ENCODE data around the gene TFDP3. TPM values are rescaled to one million over a fixed set of nuclear protein-coding genes. Genes with fewer than 3 reads are reported as not detected.

The TFDP3 gene, protein sequence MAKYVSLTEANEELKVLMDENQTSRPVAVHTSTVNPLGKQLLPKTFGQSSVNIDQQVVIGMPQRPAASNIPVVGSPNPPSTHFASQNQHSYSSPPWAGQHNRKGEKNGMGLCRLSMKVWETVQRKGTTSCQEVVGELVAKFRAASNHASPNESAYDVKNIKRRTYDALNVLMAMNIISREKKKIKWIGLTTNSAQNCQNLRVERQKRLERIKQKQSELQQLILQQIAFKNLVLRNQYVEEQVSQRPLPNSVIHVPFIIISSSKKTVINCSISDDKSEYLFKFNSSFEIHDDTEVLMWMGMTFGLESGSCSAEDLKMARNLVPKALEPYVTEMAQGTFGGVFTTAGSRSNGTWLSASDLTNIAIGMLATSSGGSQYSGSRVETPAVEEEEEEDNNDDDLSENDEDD
- total RNA-seq (2016; rRNA removed; fragmentation: Illumina TruSeq; extraction: Trizol) (not detected in 2 replicates), polyA plus RNA-seq (2011; rRNA removed) (not detected in 2 replicates), polyA minus RNA-seq (2011; rRNA and poly(A)+ RNA removed; ENCODE audit: low replicate concordance) (not detected in 2 replicates), Bru-seq, nascent RNA (not detected), BruChase-seq, experiment 1, labeled RNA remaining after a 6-hour chase (not detected), BruChase-seq, experiment 2, labeled RNA remaining after a 2-hour chase (not detected)
- total RNA-seq (2016; cell fraction: cytosol; rRNA removed; fragmentation: Illumina TruSeq; extraction: Trizol; ENCODE audit: low read depth): not detected in 2 replicates
- total RNA-seq (2016; cell fraction: insoluble cytoplasmic fraction; rRNA removed; fragmentation: Illumina TruSeq; extraction: Trizol): not detected in 2 replicates
- not detected in 2 replicates for total RNA-seq (2016; cell fraction: membrane; rRNA removed; fragmentation: Illumina TruSeq; extraction: Trizol)
- not detected in 2 replicates for total RNA-seq (2016; cell fraction: nucleus; rRNA removed; fragmentation: Illumina TruSeq; extraction: Trizol)
- polyA plus RNA-seq (2011; cell fraction: cytosol; rRNA removed): not detected in 2 replicates
- not detected in 2 replicates for polyA plus RNA-seq (2011; cell fraction: nucleus; rRNA removed)
- not detected in 2 replicates for polyA plus RNA-seq (2012)
- polyA plus RNA-seq (2016; cell fraction: cytosol; fragmentation: Illumina TruSeq; extraction: Trizol; ENCODE audit: low read depth): not detected in 2 replicates
- polyA plus RNA-seq (2016; cell fraction: insoluble cytoplasmic fraction; fragmentation: Illumina TruSeq; extraction: Trizol; ENCODE audit: low read depth): not detected in 2 replicates
- polyA plus RNA-seq (2016; cell fraction: membrane; fragmentation: Illumina TruSeq; extraction: Trizol; ENCODE audit: low read depth): not detected in 2 replicates
- polyA plus RNA-seq (2016; cell fraction: nucleus; fragmentation: Illumina TruSeq; extraction: Trizol; ENCODE audit: insufficient read depth, low read depth): not detected in 2 replicates
- not detected in 2 replicates for polyA minus RNA-seq (2011; cell fraction: cytosol; rRNA and poly(A)+ RNA removed)
- polyA minus RNA-seq (2011; cell fraction: nucleus; rRNA and poly(A)+ RNA removed): not detected in 2 replicates
- long read RNA-seq, experiment 1: 0 reads
- long read RNA-seq, experiment 2: 0 reads

DNA sequence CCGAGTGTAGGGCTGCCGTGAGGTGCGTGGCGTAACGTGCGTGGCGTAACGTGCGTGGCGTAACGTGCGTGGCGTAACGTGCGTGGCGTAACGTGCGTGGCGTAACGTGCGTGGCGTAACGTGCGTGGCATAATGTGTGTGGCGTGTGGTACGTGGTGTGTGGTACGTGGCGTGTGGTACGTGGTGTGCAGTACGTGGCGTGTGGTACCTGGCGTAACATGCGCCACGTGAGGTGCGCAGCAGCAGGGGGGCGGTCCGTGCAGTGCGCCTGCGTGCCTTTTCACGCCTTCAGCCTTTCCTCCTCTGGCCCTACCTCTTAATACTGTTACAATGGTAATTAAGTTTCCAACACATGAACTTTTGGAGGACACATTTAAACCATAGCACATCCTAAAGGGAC, at the start of gene TFDP3:
TFDP3 (minus strand) TSS at position 26 of the 400 bp plus-strand sequence. CDS start 95 bp downstream, outside the sequence.
- Histone ChIP-seq H4K20me1 (ENCODE audit: insufficient read depth, low read length) (no peaks in the 10 kb centered on the region), H3K9ac (ENCODE audit: insufficient read depth, low read depth, low read length) (no peak within 1 kb of the TSS), H3K4me2 (ENCODE audit: low read depth, low read length) (no peak within 1 kb of the TSS), H2AFZ (ENCODE audit: low read length) (no peak within 1 kb of the TSS), H3K9me3 (ENCODE audit: low read length) (no peaks in the 10 kb centered on the region), H3K36me3 (replicated peaks in 1 of 2; ENCODE audit: control insufficient read depth in 1 of 2, insufficient read depth in 2 of 2, low read length in 2 of 2) (no peaks in the 10 kb centered on the region), H3K4me1 (ENCODE audit: insufficient read depth, low read length) (no peaks in the 10 kb centered on the region), H3K27me3 (ENCODE audit: control insufficient read depth in 1 of 2, insufficient read depth in 2 of 2, low read length in 2 of 2) (no peaks in the 10 kb centered on the region), H3K27ac (ENCODE audit: extremely low read length, insufficient read depth, low read length) (no peak within 1 kb of the TSS), H3K79me2 (ENCODE audit: insufficient read depth, low read length) (no peaks in the 10 kb centered on the region), H3K4me3 (replicated peaks in 1 of 3; ENCODE audit: insufficient read depth in 1 of 3, low read depth in 2 of 3, low read length in 3 of 3) (no peak within 1 kb of the TSS)
- in situ Hi-C loops (cut with HindIII; ENCODE audit: extremely low pct_ligation_motif_present, low pct_unique_long_range_greater_than_20kb): no loop called here
- intact Hi-C loops (cut with micrococcal nuclease; ENCODE audit: unreplicated experiment): no loop called here
- TF ChIP-seq, protein P1, sequence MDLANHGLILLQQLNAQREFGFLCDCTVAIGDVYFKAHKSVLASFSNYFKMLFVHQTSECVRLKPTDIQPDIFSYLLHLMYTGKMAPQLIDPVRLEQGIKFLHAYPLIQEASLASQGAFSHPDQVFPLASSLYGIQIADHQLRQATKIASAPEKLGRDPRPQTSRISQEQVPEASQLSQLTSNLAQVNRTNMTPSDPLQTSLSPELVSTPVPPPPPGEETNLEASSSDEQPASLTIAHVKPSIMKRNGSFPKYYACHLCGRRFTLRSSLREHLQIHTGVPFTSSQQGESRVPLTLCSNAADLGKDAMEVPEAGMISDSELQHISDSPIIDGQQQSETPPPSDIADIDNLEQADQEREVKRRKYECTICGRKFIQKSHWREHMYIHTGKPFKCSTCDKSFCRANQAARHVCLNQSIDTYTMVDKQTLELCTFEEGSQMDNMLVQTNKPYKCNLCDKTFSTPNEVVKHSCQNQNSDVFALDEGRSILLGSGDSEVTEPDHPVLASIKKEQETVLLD (CRISPR knock-in tag; IDR thresholded peaks at IDR 0.05; ENCODE audit: low read depth): no peak
- TF ChIP-seq ZNF749 (CRISPR knock-in tag; IDR thresholded peaks at IDR 0.05; ENCODE audit: borderline replicate concordance): no peak
- TF ChIP-seq KDM4B (CRISPR knock-in tag; IDR thresholded peaks at IDR 0.05): no peak
- no peak for TF ChIP-seq ZKSCAN5 (CRISPR knock-in tag; IDR thresholded peaks at IDR 0.05)
- TF ChIP-seq ONECUT2 (CRISPR knock-in tag; IDR thresholded peaks at IDR 0.05): no peak
- TF ChIP-seq CEBPB (IDR thresholded peaks at IDR 0.05; ENCODE audit: borderline replicate concordance, low read depth, low read length): no peak
- TF ChIP-seq, protein P2, sequence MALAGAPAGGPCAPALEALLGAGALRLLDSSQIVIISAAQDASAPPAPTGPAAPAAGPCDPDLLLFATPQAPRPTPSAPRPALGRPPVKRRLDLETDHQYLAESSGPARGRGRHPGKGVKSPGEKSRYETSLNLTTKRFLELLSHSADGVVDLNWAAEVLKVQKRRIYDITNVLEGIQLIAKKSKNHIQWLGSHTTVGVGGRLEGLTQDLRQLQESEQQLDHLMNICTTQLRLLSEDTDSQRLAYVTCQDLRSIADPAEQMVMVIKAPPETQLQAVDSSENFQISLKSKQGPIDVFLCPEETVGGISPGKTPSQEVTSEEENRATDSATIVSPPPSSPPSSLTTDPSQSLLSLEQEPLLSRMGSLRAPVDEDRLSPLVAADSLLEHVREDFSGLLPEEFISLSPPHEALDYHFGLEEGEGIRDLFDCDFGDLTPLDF (CRISPR knock-in tag; IDR thresholded peaks at IDR 0.05): no peak
- no peak for TF ChIP-seq ZSCAN31 (CRISPR knock-in tag; IDR thresholded peaks at IDR 0.05; ENCODE audit: low read depth)
- TF ChIP-seq, protein P3, sequence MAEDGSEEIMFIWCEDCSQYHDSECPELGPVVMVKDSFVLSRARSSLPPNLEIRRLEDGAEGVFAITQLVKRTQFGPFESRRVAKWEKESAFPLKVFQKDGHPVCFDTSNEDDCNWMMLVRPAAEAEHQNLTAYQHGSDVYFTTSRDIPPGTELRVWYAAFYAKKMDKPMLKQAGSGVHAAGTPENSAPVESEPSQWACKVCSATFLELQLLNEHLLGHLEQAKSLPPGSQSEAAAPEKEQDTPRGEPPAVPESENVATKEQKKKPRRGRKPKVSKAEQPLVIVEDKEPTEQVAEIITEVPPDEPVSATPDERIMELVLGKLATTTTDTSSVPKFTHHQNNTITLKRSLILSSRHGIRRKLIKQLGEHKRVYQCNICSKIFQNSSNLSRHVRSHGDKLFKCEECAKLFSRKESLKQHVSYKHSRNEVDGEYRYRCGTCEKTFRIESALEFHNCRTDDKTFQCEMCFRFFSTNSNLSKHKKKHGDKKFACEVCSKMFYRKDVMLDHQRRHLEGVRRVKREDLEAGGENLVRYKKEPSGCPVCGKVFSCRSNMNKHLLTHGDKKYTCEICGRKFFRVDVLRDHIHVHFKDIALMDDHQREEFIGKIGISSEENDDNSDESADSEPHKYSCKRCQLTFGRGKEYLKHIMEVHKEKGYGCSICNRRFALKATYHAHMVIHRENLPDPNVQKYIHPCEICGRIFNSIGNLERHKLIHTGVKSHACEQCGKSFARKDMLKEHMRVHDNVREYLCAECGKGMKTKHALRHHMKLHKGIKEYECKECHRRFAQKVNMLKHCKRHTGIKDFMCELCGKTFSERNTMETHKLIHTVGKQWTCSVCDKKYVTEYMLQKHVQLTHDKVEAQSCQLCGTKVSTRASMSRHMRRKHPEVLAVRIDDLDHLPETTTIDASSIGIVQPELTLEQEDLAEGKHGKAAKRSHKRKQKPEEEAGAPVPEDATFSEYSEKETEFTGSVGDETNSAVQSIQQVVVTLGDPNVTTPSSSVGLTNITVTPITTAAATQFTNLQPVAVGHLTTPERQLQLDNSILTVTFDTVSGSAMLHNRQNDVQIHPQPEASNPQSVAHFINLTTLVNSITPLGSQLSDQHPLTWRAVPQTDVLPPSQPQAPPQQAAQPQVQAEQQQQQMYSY (CRISPR knock-in tag; IDR thresholded peaks at IDR 0.05): no peak
- TF ChIP-seq NFE2 (CRISPR knock-in tag; IDR thresholded peaks at IDR 0.05): no peak
- TF ChIP-seq XBP1 (CRISPR knock-in tag; IDR thresholded peaks at IDR 0.05): no peak
- no peak for TF ChIP-seq SAFB2 (CRISPR knock-in tag; IDR thresholded peaks at IDR 0.05; ENCODE audit: borderline replicate concordance, low read depth)
- TF ChIP-seq ZNF598 (CRISPR knock-in tag; IDR thresholded peaks at IDR 0.05; ENCODE audit: borderline replicate concordance): no peak
- CTCF ChIA-PET (ENCODE audit: low intra/inter-chr PET ratio, low total read pairs): no interaction called here
- ATAC-seq (no peak), DNase-seq (ENCODE audit: low spot score) (no peak), FAIRE-seq (no peak)
- WGBS (ENCODE audit: low lambda C conversion rate): 90% methylated on average over 40 of the region's 40 CpGs
- BruUV-seq (replicated peaks): no TSS peak
- POLR2A ChIA-PET: no interaction called here

All from HepG2 (cell line).